ENCODE measurements around the gene BASP1.
"Not testable (repeated sequence)": the region's sequence is repeated elsewhere in the genome, so short reads cannot be mapped to it uniquely, and the experiment has no call there.

Gene BASP1

GRCh38 chr5:17302604-17303003, 85.2 kb downstream of the BASP1 start:
- peak; percentile 45 for DNase-seq (ENCODE audit: low read depth)
- TF ChIP-seq MAX (IDR thresholded peaks at IDR 0.05; ENCODE audit: low read depth, low read length) (no peak), CTCF (IDR thresholded peaks at IDR 0.05; ENCODE audit: low read depth, low read length) (no peak), POLR2A (IDR thresholded peaks at IDR 0.05; ENCODE audit: extremely low read depth, insufficient read length) (no peak), MYC (IDR thresholded peaks at IDR 0.05; ENCODE audit: low read depth, low read length) (no peak)
- no peak overlapping the region for H3K4me3 ChIP-seq (ENCODE audit: low read depth, low read length)

GRCh38 chr5:17304282-17304681, 86.9 kb downstream of the BASP1 start:
- peak; percentile 83 for DNase-seq (ENCODE audit: low read depth)
- TF ChIP-seq MYC (IDR thresholded peaks at IDR 0.05; ENCODE audit: low read depth, low read length) (no peak), MAX (IDR thresholded peaks at IDR 0.05; ENCODE audit: low read depth, low read length) (peak; percentile 46), CTCF (IDR thresholded peaks at IDR 0.05; ENCODE audit: low read depth, low read length) (no peak), POLR2A (IDR thresholded peaks at IDR 0.05; ENCODE audit: extremely low read depth, insufficient read length) (no peak)
- H3K4me3 ChIP-seq (ENCODE audit: low read depth, low read length) = no peak overlapping the region

GRCh38 chr5:17305017-17305416, 87.6 kb downstream of the BASP1 start:
- TF ChIP-seq POLR2A (IDR thresholded peaks at IDR 0.05; ENCODE audit: extremely low read depth, insufficient read length) (no peak), MYC (IDR thresholded peaks at IDR 0.05; ENCODE audit: low read depth, low read length) (no peak), CTCF (IDR thresholded peaks at IDR 0.05; ENCODE audit: low read depth, low read length) (no peak), MAX (IDR thresholded peaks at IDR 0.05; ENCODE audit: low read depth, low read length) (no peak)
- no peak for DNase-seq (ENCODE audit: low read depth)
- H3K4me3 ChIP-seq (ENCODE audit: low read depth, low read length) = no peak overlapping the region

- no peak for DNase-seq (ENCODE audit: low read depth)
- TF ChIP-seq POLR2A (IDR thresholded peaks at IDR 0.05; ENCODE audit: extremely low read depth, insufficient read length) (no peak), MAX (IDR thresholded peaks at IDR 0.05; ENCODE audit: low read depth, low read length) (no peak), MYC (IDR thresholded peaks at IDR 0.05; ENCODE audit: low read depth, low read length) (no peak), CTCF (IDR thresholded peaks at IDR 0.05; ENCODE audit: low read depth, low read length) (no peak)
- H3K4me3 ChIP-seq (ENCODE audit: low read depth, low read length) = no peak overlapping the region
These were observed 88.7 kb downstream of the BASP1 start for GRCh38 chr5:17305964-17306725.

GRCh38 chr5:17306726-17307091, 89.3 kb downstream of the BASP1 start:
- DNase-seq (ENCODE audit: low read depth) = no peak
- TF ChIP-seq CTCF (IDR thresholded peaks at IDR 0.05; ENCODE audit: low read depth, low read length) (no peak), MAX (IDR thresholded peaks at IDR 0.05; ENCODE audit: low read depth, low read length) (no peak), MYC (IDR thresholded peaks at IDR 0.05; ENCODE audit: low read depth, low read length) (no peak), POLR2A (IDR thresholded peaks at IDR 0.05; ENCODE audit: extremely low read depth, insufficient read length) (no peak)
- H3K4me3 ChIP-seq (ENCODE audit: low read depth, low read length) = no peak overlapping the region

GRCh38 chr5:17307440-17307839, 90.0 kb downstream of the BASP1 start:
- H3K4me3 ChIP-seq (ENCODE audit: low read depth, low read length); DNase-seq (ENCODE audit: low read depth): not testable (repeated sequence)
